HG02840 (cell line): ENCODE results near the gene TSPO.

Experiments used
- ATAC-seq: cut with Tn5 transposase; IDR thresholded peaks from one replicate; pipeline ENCODE4 v1.9.1; 2021; ENCODE audit warnings: mild to moderate bottlenecking, moderate library complexity, moderate number of reproducible peaks; ENCODE audit not compliant: unreplicated experiment, low FRiP score

TSPO gene

DNA sequence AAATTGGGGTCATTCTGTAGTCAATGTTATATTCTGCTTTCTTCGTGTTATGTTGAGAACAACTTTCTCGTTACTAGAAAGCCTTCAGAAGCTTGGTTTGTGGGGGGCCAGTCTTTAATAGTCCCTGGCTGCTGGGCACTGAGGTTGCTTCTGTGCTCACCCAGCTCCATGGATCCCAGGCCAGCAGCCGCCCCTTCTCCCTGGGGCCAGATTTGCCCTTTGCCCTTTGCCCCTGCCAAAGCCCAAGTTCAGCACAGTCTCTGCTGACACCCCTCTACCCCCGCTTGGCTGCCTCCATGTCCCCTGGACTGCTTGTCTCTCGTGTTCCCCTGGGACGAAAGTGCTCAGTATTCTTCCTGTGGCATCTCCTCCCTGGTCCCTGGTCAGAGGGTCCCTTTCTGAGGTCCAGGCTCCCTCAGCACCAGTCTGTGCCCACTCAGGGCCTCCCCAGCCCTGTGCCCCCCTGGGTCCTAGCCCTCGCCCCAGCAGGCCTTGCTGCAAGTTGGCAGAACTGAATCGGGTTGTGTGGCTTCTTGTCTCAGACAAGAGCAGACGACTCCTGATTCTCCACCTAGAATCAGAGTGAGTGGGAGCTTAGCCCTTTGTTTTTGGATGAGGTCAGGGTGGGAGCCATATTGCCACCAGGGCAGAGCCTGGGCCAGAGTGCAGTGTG, 6.7 kb downstream of the TSPO start:
- ATAC-seq = no peak

DNA sequence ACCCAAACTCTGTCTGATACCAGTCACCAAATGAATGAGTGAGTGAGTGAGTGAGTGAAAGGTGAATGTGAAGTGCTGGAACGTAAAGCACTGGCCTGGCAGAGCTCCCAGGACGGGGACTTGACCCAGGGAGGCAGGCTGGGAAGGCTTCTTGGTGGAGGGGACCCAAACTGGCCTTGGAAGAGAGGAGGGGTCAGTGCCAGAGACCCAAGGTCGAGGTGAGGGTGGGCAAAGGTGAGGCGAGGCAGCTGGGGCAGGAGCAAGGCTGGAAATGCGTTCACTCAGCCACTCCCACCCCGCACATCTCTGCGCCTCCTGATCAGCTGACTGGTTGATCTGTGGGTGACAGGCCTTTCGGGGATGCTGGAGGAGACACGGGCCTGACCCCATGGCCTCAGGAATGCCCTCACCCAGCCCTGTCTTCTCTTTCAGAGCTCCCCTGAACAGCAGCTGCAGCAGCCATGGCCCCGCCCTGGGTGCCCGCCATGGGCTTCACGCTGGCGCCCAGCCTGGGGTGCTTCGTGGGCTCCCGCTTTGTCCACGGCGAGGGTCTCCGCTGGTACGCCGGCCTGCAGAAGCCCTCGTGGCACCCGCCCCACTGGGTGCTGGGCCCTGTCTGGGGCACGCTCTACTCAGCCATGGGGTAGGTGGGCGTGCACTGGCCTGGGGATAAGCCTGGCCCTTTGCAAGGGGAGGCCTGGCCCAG, 7.6 kb downstream of the TSPO start:
- no peak for ATAC-seq

DNA sequence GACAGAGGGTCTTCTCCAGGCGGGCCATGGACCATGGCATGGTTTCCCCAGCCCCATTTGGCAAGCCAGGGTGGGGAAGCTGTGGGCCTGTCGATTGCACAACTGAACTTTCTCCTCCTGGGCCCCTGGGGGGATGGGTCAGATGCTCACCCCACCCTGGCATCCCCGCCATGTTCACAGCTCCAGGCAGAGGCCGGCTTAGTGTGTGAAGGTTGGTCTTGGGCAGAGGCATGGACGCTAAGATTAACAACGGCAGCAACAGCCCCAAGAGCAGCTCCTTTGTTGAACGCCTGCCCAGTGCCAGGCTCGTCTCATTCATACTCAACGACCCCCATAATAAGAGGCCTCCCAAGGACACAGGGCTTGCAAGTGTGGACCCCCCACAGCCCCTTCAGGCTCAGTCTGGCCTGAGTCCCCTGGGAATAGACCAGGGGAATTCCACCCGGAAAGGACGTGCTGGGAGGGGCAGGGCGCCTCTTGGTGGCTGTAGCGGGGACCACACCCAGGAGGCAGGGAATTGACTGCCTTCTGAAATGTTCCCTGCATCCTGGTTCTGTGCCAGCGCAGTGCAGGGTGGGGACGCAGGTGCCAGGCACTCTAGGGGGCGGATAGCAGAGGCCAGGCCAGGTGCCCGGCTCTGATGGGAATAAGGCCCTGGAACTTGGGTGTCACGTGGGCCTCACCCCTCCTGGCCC, 8.3 kb downstream of the TSPO start:
- no peak for ATAC-seq

DNA sequence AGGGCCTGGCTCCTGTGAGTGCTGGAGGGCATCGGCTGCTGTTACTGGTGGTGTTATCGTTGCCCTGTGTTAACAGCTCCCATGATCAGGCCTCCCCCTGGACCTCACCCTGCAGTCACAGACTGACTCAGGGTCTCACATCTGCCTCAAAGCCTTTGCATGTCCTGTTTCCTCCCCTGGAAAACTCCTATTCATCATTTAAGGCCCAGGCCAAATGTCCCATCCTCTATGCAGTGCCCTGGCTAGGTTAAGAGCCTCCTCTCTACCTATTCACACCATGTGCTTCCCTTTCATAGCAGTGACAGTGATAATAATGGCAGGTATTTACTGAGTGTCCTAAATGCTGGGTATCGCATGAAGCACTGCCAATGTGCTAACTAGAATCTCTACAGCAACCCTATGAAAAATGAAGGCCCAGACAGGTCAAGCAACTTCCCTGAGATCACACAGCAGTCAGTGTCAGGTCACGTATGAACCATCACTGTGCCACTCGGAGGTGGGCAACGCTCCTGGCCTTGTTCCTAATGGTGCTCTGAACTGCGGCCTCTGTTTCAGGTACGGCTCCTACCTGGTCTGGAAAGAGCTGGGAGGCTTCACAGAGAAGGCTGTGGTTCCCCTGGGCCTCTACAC, 9.3 kb downstream of the TSPO start:
- no peak for ATAC-seq

DNA sequence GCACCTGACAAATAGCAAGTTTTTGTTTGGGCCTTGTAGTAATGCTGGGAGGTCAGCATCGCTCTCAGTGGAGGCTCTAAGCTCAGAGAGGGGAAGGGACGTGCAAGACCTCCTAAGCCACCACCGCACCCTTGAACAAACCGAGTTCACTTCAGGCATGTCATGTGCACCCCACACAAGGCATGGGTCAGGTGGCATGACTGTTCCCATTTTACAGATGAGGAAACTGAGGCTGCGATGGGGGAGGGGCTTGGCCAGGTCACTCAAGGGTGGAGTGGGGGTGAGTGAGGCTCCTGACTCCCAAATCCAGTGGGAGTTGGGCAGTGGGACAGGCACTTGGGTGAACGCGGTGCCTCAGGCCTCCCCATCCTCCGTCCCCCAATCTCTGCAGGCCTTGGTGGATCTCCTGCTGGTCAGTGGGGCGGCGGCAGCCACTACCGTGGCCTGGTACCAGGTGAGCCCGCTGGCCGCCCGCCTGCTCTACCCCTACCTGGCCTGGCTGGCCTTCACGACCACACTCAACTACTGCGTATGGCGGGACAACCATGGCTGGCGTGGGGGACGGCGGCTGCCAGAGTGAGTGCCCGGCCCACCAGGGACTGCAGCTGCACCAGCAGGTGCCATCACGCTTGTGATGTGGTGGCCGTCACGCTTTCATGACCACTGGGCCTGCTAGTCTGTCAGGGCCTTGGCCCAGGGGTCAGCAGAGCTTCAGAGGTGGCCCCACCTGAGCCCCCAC, 11.2 kb downstream of the TSPO start:
- ATAC-seq = no peak

DNA sequence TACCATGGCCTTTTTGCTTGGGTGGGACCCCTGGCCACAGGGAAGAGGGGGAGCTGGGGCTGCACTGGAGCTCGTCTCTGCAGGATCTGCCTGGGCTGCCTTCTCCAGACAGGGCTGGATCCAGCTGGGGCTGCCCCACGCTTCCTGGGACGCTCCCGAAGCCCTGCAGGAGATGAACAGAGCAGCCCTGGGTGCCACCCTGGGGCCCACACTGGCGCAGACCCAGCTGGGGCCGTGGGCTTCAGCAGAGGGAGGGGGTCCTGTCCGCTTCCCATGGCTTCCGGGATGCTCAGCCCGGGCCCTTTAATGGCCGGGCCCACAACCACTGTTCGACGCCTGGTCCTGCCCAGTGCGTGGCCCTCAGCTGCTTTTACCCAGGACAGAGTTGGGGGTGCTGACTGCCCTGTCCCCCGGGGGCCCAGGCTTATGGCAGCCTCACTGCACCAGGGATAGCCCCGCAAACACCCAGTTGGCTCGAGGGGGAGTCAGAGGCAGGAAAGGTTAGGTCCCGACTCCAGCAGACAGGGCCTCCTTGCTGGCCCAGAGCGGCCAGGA, 12.0 kb downstream of the TSPO start:
- ATAC-seq = no peak

DNA sequence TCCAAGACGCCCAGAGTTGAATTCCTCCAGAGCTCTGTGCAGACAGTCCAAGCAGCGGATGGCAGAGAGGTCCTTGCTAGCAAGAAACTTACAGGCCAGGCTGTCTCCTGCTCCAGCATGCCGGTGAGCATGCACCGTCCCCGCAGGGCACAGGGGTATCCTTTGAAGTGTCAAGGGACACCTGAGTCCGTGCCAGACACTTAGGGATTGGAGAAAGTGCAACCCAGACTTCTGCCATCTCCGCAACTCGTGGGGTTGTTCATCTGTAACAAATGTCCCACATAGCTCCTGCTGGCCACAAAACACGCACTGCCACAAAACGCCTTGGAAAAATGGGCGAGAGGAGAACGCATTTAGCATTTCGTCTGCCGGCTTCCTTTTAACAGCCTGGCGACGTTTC, 13.3 kb downstream of the TSPO start:
- no peak for ATAC-seq

DNA sequence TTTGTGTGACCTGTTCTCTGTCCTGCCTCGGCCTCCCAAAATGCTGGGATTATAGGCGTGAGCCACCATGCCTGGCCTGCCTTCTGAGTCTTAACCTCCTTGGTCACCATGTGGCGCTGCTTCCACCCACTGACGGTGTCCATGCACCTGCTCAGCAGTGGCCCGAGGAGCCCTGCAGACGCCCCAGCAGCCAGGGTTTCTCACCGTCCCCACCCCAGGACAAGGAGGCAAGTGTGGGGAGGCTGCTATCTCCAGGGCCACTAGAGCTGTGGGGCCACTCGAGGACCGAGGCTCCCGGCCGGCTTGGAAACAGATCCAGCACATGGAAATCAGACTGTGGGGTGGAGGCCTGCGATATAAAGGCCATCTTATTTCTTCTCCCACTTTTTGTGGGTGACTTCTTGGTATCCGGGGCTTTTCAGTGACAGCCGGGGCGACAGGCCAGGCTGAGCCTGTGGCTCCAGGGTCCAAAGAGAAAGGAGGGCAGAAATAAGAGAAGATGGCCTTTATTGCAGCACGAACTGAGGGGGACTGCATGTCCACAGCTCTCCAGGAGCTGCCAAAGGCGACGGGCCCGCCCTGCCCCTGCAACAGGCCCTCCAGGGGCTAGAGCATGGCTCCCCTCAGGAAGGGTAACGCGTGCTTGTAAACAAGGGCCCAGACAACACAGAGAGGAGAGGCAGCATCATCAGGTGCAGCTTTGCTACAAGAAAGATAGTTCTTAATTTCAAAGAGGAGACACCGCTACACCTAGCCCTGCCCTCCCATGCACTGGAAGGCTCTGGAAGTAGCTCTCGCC, 15.0 kb downstream of the TSPO start:
- no peak for ATAC-seq

DNA sequence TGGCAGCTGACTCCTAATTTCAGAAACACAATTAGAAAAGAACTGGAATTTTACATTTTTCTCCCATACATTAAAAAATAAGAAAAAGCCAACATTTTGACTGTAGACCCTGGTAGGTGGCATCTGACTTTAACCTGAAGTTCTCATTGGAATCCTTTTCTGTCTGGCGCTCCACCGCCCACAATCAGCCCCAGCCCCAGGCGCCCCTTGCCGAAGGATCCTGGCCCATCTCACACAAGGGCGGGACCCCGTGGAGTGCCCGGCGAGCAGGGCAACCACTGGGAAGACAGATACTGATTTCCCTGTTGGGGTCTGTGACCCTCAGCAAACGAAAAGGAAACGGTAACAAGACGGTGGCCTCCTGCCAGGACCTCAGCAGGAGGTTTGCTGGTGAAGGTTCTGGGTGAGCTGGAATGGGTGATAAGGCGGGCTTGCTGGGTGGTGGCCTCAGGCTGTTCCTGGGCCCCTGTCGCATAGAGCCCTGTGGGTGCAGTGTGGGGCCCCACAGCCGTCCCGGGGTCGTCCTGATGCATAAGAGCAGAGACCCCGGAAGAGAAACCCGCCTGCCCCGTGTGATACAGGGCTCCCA, 15.7 kb downstream of the TSPO start:
- ATAC-seq = no peak

DNA sequence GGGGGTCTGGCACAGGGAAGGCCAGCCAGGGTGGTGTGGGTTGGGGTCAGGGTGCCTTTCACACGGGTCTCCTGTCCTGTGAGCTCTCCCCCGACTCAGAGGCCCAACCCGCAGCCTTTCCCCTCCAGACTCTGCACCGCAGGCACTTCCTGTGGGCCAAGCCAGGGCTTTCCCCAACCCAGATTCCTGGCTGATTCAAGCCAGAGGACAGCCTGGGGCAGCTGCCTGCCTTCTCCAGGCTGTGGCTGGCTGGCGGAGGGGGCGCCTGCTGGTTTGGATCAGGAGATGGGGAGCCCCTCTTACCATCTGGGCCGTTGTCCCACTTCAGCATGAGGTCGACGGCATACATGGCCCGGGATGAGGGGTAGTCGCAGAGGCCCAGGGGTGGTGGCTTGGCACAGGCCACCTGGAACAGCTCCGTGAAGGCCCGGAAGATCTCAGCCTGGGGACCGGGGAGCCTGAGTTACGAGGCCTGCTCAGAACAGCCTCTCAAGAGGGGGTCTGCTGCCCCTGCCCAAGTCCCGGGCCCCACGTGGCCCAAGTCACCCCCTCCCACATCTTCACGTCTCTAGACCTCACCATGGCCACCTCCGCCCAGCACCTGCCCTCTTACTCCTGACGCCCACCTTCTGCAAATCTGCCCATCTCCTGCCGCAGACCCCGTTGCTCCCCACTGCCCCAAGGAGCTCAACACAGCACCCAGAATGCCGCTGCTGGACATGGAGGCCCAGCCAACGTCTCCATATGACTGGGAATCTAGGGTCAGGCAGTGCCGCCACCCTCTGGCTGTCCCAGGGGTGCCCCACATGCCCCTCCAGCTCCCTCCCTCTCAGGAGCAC, 17.3 kb downstream of the TSPO start:
- ATAC-seq = no peak

DNA sequence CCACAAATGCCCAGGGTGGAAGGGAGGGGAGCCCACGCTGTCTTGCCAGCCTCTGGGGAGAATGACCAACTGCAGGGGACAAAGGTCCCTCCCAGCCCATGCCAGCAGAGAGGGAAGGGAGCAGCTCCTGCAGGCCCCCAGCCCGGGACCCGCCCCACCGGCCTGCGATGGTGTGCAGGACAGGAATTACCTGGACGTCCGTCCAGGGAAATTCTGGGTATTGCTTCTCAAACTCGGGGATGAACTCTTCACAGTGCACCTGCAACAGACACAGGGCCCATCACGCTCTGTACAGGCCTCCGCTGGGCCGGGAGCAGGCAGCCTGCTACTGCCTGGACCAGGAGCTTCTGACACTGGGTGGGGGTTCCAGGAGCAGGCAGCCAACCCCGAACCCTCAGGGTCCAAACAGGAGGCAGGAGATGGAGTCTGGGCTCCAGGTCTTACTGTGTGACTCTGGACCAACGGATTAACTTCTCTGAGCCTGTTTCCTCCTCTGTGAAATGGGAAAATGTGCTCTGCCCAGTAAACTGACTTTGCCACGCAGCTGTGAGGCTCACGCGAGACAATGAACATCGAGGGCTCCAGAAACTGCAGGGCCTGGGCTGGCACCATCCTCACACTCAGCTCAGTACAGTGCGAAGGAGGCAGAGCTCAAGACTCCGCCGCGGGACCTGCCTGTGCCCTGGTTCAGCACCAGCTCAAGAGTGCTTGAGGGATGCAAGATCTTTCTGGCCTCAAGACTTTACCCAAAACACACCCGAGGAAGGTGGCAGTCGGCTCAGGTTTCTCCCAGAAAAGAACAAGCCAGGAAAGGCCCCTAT, 18.2 kb downstream of the TSPO start:
- ATAC-seq = no peak

DNA sequence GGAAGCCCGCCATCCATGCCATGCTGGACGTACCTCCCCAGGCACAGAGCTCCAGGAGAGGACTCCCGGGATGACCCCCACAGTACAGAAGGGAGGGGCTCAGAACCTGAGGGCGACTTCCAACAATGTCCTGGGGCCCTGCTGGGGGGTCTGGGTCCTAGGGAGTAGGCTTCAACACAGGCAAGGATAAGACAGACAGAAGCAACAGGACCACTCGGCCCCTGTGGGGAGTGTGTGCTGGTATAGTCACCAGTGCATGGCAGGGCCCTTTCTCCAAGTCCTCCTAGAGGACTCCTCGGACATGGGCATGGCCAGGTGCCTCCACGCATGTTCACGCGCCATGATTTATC, 18.7 kb downstream of the TSPO start:
- ATAC-seq = no peak

DNA sequence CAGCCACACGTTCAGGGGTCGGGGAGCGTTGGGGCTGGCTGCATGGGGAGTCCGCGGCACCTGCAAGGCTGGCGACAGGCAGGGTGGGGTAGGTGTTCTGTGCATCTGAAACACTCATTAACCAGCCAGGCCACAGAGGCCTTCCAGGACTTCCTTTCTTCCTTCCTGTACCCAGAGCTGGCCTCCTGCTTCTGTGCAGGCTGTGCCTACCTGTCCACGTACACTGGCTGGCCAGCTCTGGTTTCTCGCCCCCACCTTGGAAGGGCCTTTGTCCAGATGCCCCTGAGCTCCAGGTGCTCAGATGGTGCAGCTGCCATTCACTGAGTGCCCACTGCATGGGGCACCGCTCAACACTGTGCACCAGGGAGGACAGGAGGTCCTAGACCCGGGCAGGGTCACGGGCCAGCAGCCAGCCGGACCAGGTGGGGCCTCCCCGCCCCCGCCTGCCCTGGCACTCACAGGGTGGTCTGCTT, 19.7 kb downstream of the TSPO start:
- no peak for ATAC-seq

DNA sequence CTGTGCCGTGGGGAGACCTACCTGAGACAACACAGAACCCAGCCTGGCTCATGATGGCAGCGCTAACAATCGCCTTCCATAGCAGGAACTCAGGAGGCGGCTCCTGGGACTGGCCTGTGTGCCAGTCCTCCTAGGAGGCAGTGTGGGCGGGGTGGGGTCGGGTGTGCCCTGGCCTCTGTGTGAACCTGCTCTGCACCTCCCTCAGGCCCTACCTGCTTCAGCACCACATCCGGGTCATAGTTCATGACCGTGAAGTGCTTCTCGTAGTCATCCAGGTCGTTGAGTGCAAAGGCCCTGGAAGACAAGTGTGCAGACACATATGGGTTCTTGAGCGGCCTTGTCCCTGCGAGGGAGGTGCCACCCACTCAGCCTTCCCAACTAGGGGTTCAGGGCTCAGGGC, 20.2 kb downstream of the TSPO start:
- ATAC-seq = no peak

DNA sequence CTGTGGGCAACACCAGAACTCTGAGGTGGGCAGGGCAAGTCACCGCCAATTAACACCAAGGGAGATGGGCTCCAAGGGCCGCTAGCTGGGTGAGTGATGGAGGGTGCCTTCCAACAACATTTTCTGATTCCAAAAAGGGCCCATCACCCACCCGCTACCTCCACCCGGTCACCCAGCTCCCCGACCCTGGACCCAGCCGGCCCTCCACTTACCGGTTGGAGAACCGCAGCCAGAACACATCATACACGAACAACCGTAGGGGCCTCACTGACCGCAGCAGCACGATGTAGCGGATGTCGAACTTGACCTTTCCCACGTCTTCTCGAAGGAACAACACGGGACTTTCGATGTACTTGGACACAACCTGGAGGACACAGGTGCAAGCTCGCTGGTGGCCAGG, 20.8 kb downstream of the TSPO start:
- ATAC-seq = no peak

DNA sequence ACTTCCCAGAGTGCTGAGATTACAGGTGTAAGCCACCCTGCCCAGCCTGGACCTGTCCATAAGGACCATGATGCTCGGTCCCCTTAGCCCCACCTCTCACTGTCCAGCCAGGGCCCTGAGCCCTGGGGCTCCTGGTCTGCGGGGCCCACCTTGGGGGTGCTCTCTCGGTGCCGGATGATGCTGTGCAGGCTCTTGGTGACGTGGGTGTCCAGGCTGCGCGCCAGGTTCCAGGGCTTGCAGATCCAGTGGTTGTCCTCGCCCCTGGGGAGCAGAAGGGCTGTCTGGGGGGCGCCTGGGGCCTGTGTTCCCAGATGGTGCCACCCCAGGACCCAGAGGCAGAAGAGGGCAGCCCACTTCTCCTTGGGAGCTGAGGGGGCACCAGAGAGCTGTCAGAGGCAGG, 22.2 kb downstream of the TSPO start:
- no peak for ATAC-seq

DNA sequence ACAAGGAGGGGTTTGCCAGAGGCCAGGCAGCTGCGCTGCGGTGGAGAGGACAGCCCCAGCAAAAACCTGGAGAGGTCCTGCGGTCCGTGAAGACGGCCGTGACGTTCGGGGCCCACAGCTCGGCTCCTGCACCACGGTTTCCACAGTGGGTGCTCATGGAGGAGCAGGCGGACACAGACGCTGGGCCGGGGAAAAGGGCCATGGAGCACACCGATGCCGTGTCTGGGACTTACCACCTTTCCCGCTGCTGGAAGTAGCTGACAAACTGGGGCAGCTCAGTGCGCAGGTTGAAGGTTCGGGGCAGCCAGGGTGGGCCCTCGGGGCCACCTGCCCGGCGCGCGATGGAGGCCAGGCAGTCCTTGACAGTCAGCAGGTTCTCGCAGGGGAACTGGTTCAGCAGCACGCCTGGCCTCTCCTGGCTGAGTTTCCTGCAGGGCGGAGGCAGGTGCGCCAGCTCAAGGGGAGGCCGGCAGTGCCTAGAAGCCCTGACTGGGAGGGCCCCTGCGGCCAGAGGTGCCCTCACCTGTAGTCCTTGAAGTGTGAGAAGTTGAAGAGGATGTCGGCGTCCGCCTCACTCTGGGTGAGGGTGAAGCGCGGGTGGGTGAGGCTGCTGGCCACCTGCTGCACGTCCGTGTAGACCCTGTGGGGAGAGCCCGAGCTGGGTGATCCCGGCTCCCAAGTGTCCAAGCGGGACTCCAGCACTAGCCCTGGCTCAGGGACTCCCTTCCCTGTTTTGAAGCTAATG, 22.8 kb downstream of the TSPO start:
- no peak for ATAC-seq
